Measurements from ENCODE around the gene CAPN13. TPM values are rescaled to one million over a fixed set of nuclear protein-coding genes. Genes with fewer than 3 reads are reported as not detected.

The CAPN13 gene
- total and polyA plus RNA-seq, 7 experiments from 2014 or later: not detected

DNA sequence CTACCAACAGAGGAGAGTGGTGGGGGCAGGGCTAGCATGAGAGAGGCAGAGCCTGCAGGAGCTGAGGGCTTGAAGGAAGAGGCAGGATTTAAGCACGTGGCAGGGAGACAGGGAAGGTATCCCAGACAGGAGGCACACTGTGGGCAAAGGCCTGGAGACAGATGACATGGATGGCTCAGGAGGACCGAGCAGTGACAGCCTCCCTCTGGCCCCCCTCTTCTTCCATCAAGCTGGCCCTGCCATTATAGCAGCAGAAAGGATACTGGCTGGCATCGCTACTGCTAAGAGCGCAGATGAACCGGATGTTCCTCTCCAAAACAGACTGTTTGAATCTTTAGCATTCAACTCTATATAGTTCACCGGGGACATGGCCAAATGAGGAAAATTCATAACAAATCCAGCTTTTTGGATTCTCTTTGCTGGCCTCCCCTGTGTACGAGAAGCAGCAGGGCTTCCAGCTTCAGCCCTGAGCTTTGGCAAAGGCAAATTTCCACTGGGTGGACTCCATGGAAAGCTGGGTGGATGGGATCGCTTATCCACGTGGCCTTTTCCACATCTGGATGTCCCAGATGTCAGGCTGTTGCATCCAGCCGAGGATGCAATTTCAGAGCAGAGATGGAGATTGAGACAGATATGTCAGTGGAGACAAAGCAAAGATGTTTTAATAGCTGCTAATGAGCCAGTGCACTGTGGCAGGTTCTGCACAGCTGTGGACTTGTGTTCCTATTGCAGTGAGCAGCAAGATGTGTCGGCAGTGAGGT is 36.2 kb downstream of the CAPN13 start:
- Histone ChIP-seq H3K4me1 (ENCODE audit: control insufficient read depth in 2 of 2, insufficient read depth in 2 of 2, low read length in 2 of 2) (no peaks in the 10 kb centered on the region), H3K27ac (ENCODE audit: low read depth, low read length) (no peak overlapping the region), H3K36me3 (ENCODE audit: control insufficient read depth in 2 of 3, insufficient read depth in 3 of 3, low read length in 3 of 3) (no peaks in the 10 kb centered on the region), H3K9me3 (ENCODE audit: control insufficient read depth in 2 of 3, low read length in 3 of 3) (no peaks in the 10 kb centered on the region), H3K27me3 (ENCODE audit: control insufficient read depth in 2 of 2, insufficient read depth in 2 of 2, low read length in 2 of 2) (no peaks in the 10 kb centered on the region), H3K4me3 (ENCODE audit: low read length) (no peak overlapping the region)
- ChIA-PET CTCF (no interaction called here), POLR2A (no interaction called here)
- H3K27ac Mint-ChIP-seq: peak overlapping the region in 1 of 9 donors; percentile 43
- H3K4me3 Mint-ChIP-seq: no peak overlapping the region
- ATAC-seq: no peak
- DNase-seq: no peak
- no peaks in the 10 kb centered on the region for H3K36me3 Mint-ChIP-seq
- intact Hi-C loops (cut with micrococcal nuclease): no loop called here
- H3K4me1 Mint-ChIP-seq: peaks cover 0 to 5% (median 0%) of the 10 kb centered on the region in 7 donors
- H3K27me3 Mint-ChIP-seq: peaks cover 10 to 21% (median 18%) of the 10 kb centered on the region in 5 donors
- H3K9me3 Mint-ChIP-seq: no peaks in the 10 kb centered on the region

DNA sequence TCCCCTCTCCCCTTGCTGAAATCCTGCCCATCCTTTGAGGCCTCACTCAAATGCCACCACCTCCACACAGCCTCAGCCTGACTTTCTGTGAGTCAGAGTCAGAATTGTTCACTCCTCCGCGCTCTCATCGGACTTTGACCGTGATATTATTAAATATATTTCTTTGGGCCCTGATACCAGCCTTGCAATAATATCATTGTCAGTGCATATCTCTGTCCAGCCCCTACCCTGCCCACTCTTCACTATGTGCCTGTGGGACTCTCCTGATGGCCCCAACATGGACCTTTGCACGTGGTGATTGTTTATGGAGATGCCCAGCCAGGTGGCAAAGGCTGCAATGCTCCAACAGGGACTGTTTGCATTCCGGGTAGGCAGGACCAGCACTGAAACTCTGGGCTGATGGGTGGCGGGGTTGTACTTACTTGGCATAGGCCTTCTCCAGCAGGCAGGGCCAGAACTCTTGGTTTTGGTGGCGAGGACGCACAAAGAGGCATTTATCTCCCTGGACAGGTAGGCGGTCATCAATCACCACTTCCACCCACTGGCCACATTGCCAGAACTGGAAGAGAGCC is 37.3 kb downstream of the CAPN13 start:
- H3K27ac Mint-ChIP-seq: no peak overlapping the region
- intact Hi-C loops (cut with micrococcal nuclease): no loop called here
- ATAC-seq: no peak
- POLR2A ChIA-PET: no interaction called here
- no peak for DNase-seq
- no peaks in the 10 kb centered on the region for H3K4me1 ChIP-seq (ENCODE audit: control insufficient read depth in 2 of 2, insufficient read depth in 2 of 2, low read length in 2 of 2)
- no peaks in the 10 kb centered on the region for H3K9me3 ChIP-seq (ENCODE audit: control insufficient read depth in 2 of 3, low read length in 3 of 3)
- no peaks in the 10 kb centered on the region for H3K27me3 ChIP-seq (ENCODE audit: control insufficient read depth in 2 of 2, insufficient read depth in 2 of 2, low read length in 2 of 2)
- CTCF ChIA-PET: no interaction called here
- no peaks in the 10 kb centered on the region for H3K36me3 Mint-ChIP-seq
- no peak overlapping the region for H3K4me3 Mint-ChIP-seq
- H3K36me3 ChIP-seq (ENCODE audit: control insufficient read depth in 2 of 3, insufficient read depth in 3 of 3, low read length in 3 of 3): no peaks in the 10 kb centered on the region
- H3K27me3 Mint-ChIP-seq: peaks cover 4 to 21% (median 16%) of the 10 kb centered on the region in 5 donors
- H3K4me1 Mint-ChIP-seq: no peaks in the 10 kb centered on the region
- H3K9me3 Mint-ChIP-seq: no peaks in the 10 kb centered on the region
- H3K27ac ChIP-seq (ENCODE audit: low read depth, low read length): no peak overlapping the region
- H3K4me3 ChIP-seq (ENCODE audit: low read length): no peak overlapping the region

DNA sequence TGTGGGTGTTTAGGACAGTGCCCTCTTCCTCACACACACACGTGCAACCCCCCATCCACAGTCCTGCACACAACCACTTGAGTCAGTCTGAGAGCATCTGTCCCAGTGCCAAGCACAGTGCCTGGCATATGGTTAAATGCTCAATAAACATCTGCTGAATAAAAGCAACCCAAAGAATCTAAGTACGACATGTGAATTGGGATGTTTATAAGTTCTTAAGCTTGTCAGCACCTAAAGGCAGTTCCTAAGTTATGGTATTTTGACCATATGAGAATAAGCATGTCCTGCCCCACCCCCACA is 37.8 kb downstream of the CAPN13 start:
- H3K27ac Mint-ChIP-seq: no peak overlapping the region
- H3K4me3 Mint-ChIP-seq: no peak overlapping the region
- Histone ChIP-seq H3K9me3 (ENCODE audit: control insufficient read depth in 2 of 3, low read length in 3 of 3) (no peaks in the 10 kb centered on the region), H3K36me3 (ENCODE audit: control insufficient read depth in 2 of 3, insufficient read depth in 3 of 3, low read length in 3 of 3) (no peaks in the 10 kb centered on the region), H3K4me3 (ENCODE audit: low read length) (no peak overlapping the region), H3K27me3 (ENCODE audit: control insufficient read depth in 2 of 2, insufficient read depth in 2 of 2, low read length in 2 of 2) (no peaks in the 10 kb centered on the region), H3K4me1 (ENCODE audit: control insufficient read depth in 2 of 2, insufficient read depth in 2 of 2, low read length in 2 of 2) (no peaks in the 10 kb centered on the region), H3K27ac (ENCODE audit: low read depth, low read length) (no peak overlapping the region)
- POLR2A ChIA-PET: no interaction called here
- DNase-seq: no peak
- peaks cover 4 to 21% (median 13%) of the 10 kb centered on the region in 5 donors for H3K27me3 Mint-ChIP-seq
- no peaks in the 10 kb centered on the region for H3K4me1 Mint-ChIP-seq
- H3K36me3 Mint-ChIP-seq: no peaks in the 10 kb centered on the region
- CTCF ChIA-PET: no interaction called here
- intact Hi-C loops (cut with micrococcal nuclease): no loop called here
- ATAC-seq: no peak
- no peaks in the 10 kb centered on the region for H3K9me3 Mint-ChIP-seq

DNA sequence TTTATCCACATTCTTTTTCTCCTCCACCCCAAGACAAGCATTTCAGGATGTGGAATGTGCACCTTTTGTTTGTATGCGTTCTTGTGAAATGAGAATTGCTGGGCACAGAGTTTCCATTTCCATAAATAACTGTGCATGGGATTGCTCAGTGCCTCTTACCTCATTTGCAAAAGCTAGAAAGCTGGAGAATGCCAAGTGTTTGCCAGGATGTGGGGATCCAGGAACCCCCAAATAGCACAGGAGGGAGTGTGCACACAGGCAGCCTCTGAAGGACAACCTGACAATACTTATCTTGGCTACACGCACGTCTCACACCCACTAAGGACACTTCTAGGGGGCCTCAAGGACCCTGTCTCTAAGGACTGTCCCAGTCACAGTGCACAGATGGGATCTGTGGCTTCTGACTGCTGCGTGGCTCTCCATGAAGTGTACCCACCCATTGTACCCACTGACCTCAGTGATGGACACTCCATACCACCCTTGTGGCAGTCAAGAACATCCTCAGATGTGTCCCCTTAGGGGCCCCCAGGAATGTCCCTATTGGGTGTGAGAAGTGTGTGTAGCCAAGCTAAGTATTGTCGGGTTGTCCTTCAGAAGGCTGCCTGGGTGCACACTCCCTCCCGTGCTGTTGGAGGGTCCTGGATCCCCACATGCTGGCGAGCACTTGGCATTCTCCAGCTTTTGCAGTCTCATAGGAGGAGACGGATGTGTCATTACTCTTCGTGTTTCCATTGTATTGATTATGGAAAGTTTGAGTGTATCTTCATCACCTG is 38.4 kb downstream of the CAPN13 start:
- Histone ChIP-seq H3K4me3 (ENCODE audit: low read length) (no peak overlapping the region), H3K9me3 (ENCODE audit: control insufficient read depth in 2 of 3, low read length in 3 of 3) (no peaks in the 10 kb centered on the region), H3K36me3 (ENCODE audit: control insufficient read depth in 2 of 3, insufficient read depth in 3 of 3, low read length in 3 of 3) (no peaks in the 10 kb centered on the region), H3K27ac (ENCODE audit: low read depth, low read length) (no peak overlapping the region), H3K27me3 (ENCODE audit: control insufficient read depth in 2 of 2, insufficient read depth in 2 of 2, low read length in 2 of 2) (no peaks in the 10 kb centered on the region), H3K4me1 (ENCODE audit: control insufficient read depth in 2 of 2, insufficient read depth in 2 of 2, low read length in 2 of 2) (no peaks in the 10 kb centered on the region)
- H3K27ac Mint-ChIP-seq: no peak overlapping the region
- ATAC-seq (no peak), DNase-seq (no peak)
- ChIA-PET POLR2A (no interaction called here), CTCF (no interaction called here)
- no peaks in the 10 kb centered on the region for H3K4me1 Mint-ChIP-seq
- peaks cover 4 to 22% (median 9%) of the 10 kb centered on the region in 5 donors for H3K27me3 Mint-ChIP-seq
- H3K4me3 Mint-ChIP-seq: no peak overlapping the region
- H3K36me3 Mint-ChIP-seq: no peaks in the 10 kb centered on the region
- intact Hi-C loops (cut with micrococcal nuclease): no loop called here
- H3K9me3 Mint-ChIP-seq: no peaks in the 10 kb centered on the region

DNA sequence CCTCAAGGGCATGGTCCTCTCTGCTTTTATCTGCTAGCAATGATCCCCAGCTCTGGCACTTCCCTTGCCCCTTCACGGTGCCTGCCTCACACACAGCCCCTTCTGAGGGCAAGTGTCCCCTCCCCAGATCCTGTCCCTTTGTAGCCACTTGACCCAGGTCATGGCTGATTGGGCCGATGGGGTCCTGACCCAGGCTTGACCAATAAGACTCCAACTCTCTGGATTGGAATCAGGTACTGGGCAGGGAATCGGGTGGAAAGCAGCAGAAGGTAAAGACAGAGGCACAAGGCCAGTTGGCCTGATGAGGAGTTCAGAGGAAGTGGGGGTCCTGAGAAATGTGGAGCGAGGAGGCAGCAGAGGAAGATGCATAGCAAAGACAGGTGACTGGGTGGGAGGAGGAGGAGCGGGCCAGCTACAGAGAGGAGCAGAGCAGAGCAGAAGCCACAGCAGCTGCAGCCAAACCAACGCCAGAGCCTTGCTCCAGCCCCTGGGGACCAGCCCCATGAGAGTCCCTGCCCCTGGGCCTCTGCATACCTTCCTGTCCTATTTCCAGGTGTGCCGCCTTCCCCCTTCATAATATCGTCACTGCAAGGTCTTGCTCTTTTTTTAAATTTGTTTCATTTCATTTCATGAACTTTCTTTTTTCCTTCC is 39.1 kb downstream of the CAPN13 start:
- peak overlapping the region in 1 of 9 donors; percentile 16 for H3K27ac Mint-ChIP-seq

DNA sequence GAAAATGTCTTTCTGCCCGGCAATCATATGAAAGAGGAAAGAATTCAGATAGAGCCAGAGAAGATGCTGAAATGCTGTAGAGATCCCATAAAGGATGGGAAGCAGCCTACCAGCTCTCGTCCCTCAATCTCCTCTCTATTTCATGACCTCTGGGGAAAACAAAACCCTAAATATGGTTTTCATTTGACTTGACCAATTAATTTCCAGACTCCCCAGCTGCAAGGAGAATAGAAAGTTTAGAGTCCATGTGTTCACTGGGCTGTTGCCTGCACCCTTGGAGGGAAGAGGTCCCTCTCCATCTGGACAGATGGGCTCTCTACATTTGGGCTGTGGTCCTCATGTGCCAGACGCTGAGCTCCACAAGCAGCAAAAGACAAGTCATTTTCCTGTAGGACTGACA is 40.6 kb downstream of the CAPN13 start:
- H3K4me3 ChIP-seq (ENCODE audit: low read length): no peak overlapping the region
- H3K4me1 ChIP-seq (ENCODE audit: control insufficient read depth in 2 of 2, insufficient read depth in 2 of 2, low read length in 2 of 2): no peaks in the 10 kb centered on the region
- Mint-ChIP-seq H3K36me3 (no peaks in the 10 kb centered on the region), H3K4me3 (peak overlapping the region in 1 of 10 donors; percentile 1), H3K27ac (no peak overlapping the region), H3K4me1 (no peaks in the 10 kb centered on the region), H3K27me3 (peaks cover 0 to 22% (median 9%) of the 10 kb centered on the region in 5 donors), H3K9me3 (no peaks in the 10 kb centered on the region)
- DNase-seq (no peak), ATAC-seq (no peak)
- POLR2A ChIA-PET: no interaction called here
- no peak overlapping the region for H3K27ac ChIP-seq (ENCODE audit: low read depth, low read length)
- H3K9me3 ChIP-seq (ENCODE audit: control insufficient read depth in 2 of 3, low read length in 3 of 3): no peaks in the 10 kb centered on the region
- intact Hi-C loops (cut with micrococcal nuclease): no loop called here
- no peaks in the 10 kb centered on the region for H3K36me3 ChIP-seq (ENCODE audit: control insufficient read depth in 2 of 3, insufficient read depth in 3 of 3, low read length in 3 of 3)
- CTCF ChIA-PET: no interaction called here
- H3K27me3 ChIP-seq (ENCODE audit: control insufficient read depth in 2 of 2, insufficient read depth in 2 of 2, low read length in 2 of 2): no peaks in the 10 kb centered on the region

More for the DNA sequence above, 39.1 kb downstream of the CAPN13 start:
- Histone ChIP-seq H3K27ac (ENCODE audit: low read depth, low read length) (no peak overlapping the region), H3K4me3 (ENCODE audit: low read length) (no peak overlapping the region), H3K27me3 (ENCODE audit: control insufficient read depth in 2 of 2, insufficient read depth in 2 of 2, low read length in 2 of 2) (no peaks in the 10 kb centered on the region), H3K9me3 (ENCODE audit: control insufficient read depth in 2 of 3, low read length in 3 of 3) (no peaks in the 10 kb centered on the region), H3K4me1 (ENCODE audit: control insufficient read depth in 2 of 2, insufficient read depth in 2 of 2, low read length in 2 of 2) (no peaks in the 10 kb centered on the region), H3K36me3 (ENCODE audit: control insufficient read depth in 2 of 3, insufficient read depth in 3 of 3, low read length in 3 of 3) (no peaks in the 10 kb centered on the region)
- no peaks in the 10 kb centered on the region for H3K4me1 Mint-ChIP-seq
- intact Hi-C loops (cut with micrococcal nuclease): no loop called here
- no peaks in the 10 kb centered on the region for H3K9me3 Mint-ChIP-seq
- peaks cover 3 to 22% (median 9%) of the 10 kb centered on the region in 5 donors for H3K27me3 Mint-ChIP-seq
- POLR2A ChIA-PET: no interaction called here
- ATAC-seq (no peak), DNase-seq (no peak)
- CTCF ChIA-PET: no interaction called here
- H3K36me3 Mint-ChIP-seq: no peaks in the 10 kb centered on the region
- H3K4me3 Mint-ChIP-seq: no peak overlapping the region

Data from naive thymus-derived CD4-positive, alpha-beta T cell (primary cell).